ENCODE data around the gene CYP4A11.
"Not testable (repeated sequence)": the region's sequence is repeated elsewhere in the genome, so short reads cannot be mapped to it uniquely, and the experiment has no call there.

Gene CYP4A11

DNA sequence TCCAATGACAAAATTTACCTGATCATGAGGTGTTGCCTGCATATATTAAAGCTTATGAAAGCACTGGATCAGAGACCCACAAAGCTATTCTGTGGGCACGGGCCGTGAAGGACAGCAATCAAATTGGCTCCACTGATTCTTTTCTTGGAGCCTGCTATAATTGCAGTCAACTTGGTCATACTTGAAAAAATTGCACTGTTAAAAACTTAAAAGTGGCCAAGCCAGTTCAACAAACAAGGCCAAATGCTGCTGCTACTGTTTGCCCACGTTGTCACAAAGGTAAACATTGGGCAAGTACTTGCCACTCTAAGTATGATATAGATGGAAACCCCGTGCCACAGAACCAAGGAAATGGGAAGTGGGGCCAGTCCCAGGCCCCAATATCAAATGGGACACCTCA, 37.8 kb downstream of the CYP4A11 start:
- DNase-seq (ENCODE audit: low read depth, low spot score) = no peak
- in situ Hi-C loops (cut with HindIII; ENCODE audit: low sequenced_read_pairs) = no loop called here
- TF ChIP-seq, protein P1, sequence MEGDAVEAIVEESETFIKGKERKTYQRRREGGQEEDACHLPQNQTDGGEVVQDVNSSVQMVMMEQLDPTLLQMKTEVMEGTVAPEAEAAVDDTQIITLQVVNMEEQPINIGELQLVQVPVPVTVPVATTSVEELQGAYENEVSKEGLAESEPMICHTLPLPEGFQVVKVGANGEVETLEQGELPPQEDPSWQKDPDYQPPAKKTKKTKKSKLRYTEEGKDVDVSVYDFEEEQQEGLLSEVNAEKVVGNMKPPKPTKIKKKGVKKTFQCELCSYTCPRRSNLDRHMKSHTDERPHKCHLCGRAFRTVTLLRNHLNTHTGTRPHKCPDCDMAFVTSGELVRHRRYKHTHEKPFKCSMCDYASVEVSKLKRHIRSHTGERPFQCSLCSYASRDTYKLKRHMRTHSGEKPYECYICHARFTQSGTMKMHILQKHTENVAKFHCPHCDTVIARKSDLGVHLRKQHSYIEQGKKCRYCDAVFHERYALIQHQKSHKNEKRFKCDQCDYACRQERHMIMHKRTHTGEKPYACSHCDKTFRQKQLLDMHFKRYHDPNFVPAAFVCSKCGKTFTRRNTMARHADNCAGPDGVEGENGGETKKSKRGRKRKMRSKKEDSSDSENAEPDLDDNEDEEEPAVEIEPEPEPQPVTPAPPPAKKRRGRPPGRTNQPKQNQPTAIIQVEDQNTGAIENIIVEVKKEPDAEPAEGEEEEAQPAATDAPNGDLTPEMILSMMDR (IDR thresholded peaks at IDR 0.05; ENCODE audit: low read depth, low read length) = no peak

DNA sequence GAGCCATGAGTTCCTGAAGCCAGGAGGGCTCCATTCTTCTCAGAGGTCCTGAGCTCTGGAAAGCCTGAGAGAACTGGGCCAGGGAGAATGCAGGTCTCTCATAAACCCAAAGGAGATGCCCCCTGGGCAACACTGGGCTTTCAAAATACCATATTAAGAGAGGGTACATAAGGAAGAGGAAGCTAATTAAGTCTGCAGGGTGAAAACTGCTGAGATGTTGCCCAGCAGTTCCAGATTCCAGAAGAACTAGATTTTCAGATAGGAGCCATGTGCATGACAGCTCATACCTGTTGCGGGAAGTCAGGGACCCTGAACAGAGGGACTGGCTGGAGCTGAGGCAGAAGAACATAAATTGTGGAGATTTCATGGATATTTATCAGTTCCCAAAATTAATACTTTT, 40.9 kb downstream of the CYP4A11 start:
- no peak overlapping the region for H3K4me3 ChIP-seq (ENCODE audit: low read depth, low read length)
- TF ChIP-seq, protein P1 (IDR thresholded peaks at IDR 0.05; ENCODE audit: low read depth, low read length) = no peak
- in situ Hi-C loops (cut with HindIII; ENCODE audit: low sequenced_read_pairs) = no loop called here
- DNase-seq (ENCODE audit: low read depth, low spot score) = no peak

More for the DNA sequence above, 37.8 kb downstream of the CYP4A11 start:
- H3K4me3 ChIP-seq (ENCODE audit: low read depth, low read length) = no peak overlapping the region

DNA sequence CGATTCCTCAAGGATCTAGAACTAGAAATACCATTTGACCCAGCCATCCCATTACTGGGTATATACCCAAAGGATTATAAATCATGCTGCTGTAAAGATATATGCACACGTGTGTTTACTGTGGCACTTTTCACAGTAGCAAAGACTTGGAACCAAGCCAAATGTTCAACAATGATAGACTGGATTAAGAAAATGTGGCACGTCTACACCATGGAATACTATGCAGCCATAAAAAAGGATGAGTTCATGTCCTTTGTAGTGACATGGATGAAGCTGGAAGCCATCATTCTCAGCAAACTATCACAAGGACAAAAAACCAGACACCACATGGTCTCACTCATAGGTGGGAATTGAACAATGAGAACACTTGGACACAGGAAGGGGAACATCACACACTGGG, 59.6 kb downstream of the CYP4A11 start:
- H3K4me3 ChIP-seq (ENCODE audit: low read depth, low read length); in situ Hi-C loops (cut with HindIII; ENCODE audit: low sequenced_read_pairs); DNase-seq (ENCODE audit: low read depth, low spot score): not testable (repeated sequence)
